ENCODE measurements around the gene CACUL1.

- no peak for TF ChIP-seq POLR2A (IDR thresholded peaks at IDR 0.05; ENCODE audit: low read depth, low read length)
- no peak for TF ChIP-seq POLR2AphosphoS5 (IDR thresholded peaks at IDR 0.05; ENCODE audit: low read depth, low read length)
Measured at GRCh38 chr10:118753331-118754228, 1.2 kb downstream of the CACUL1 start.

All from GM12891 (cell line).